Panc1 (cell line): Measurements from ENCODE around the gene GJB6. TPM values are rescaled to one million over a fixed set of nuclear protein-coding genes. Genes with fewer than 3 reads are reported as not detected.

Experiments used
- ATAC-seq: fragments of 200-7000 bp; cut with Tn5 transposase; 2 replicates; pipeline ENCODE4 v1.9.1; 2020; ENCODE audit warnings: mild to moderate bottlenecking, moderate library complexity
- BruUV-seq: library from RNA; stranded (reverse); fragments of 400-500 nt; replicated peaks from 2 replicates; lab custom pipeline; 2021; lab: Mats Ljungman, UMichigan
- CTCF ChIA-PET: fragments of 300-600 bp; sonication (Branson Sonifier 250); formaldehyde crosslinking; loops from one replicate; lab custom pipeline; 2022; ENCODE audit warnings: antibody characterized with exemption; lab: Charles Lee
- POLR2A ChIA-PET: fragments of 300-600 bp; sonication (Branson Sonifier 250); formaldehyde crosslinking; loops from one replicate; lab custom pipeline; 2022; ENCODE audit warnings: antibody characterized with exemption; lab: Charles Lee
- DNase-seq: peaks from one replicate; pipeline ENCODE4 v3.0.0-alpha.2; 2010; ENCODE audit warnings: low read depth, low spot score
- H3K27ac ChIP-seq: 2 replicates; pipeline ENCODE4 v1.5.1; 2011; ENCODE audit warnings: mild to moderate bottlenecking, low read length, inconsistent platforms
- H3K27me3 ChIP-seq: fragments of 200-500 bp; sonication (Bioruptor generic); 2 replicates; pipeline ENCODE4 v1.6.0; 2014; ENCODE audit warnings: low read length, inconsistent platforms; ENCODE audit not compliant: control insufficient read depth, insufficient read depth
- H3K36me3 ChIP-seq: fragments of 200-500 bp; sonication (Bioruptor generic); 2 replicates; pipeline ENCODE4 v1.5.1; 2014; ENCODE audit warnings: inconsistent platforms, mild to moderate bottlenecking, low read length, moderate library complexity; ENCODE audit not compliant: control insufficient read depth, insufficient read depth
- H3K4me1 ChIP-seq: 2 replicates; pipeline ENCODE4 v1.5.1; 2011; ENCODE audit warnings: inconsistent platforms, mild to moderate bottlenecking, low read length, moderate library complexity; ENCODE audit not compliant: control insufficient read depth, insufficient read depth
- H3K4me3 ChIP-seq, 2 experiments: 2 replicates each; pipeline ENCODE4 v1.5.1; 2011 to 2012; ENCODE audit warnings: low read depth in 2 of 2, low read length in 2 of 2, mild to moderate bottlenecking in 2 of 2, inconsistent platforms in 1 of 2, moderate library complexity in 1 of 2
- H3K9me3 ChIP-seq: fragments of 200-500 bp; sonication (Bioruptor generic); 2 replicates; pipeline ENCODE4 v1.5.1; 2014; ENCODE audit warnings: low read depth, mild to moderate bottlenecking, inconsistent platforms, low read length, moderate library complexity; ENCODE audit not compliant: control insufficient read depth, insufficient read depth
- CTCF ChIP-seq: fragments of 450-650 bp; IDR thresholded peaks from 2 replicates; pipeline ENCODE4 v1.5.1; 2017; ENCODE audit warnings: mild to moderate bottlenecking
- POLR2AphosphoS5 ChIP-seq: IDR thresholded peaks from 2 replicates; pipeline ENCODE4 v1.6.1; 2012; ENCODE audit warnings: mild to moderate bottlenecking, low read depth, low read length, moderate library complexity
- REST ChIP-seq, 2 experiments: IDR thresholded peaks; 2 replicates each; pipeline ENCODE4 v1.6.1; 2011 to 2012; ENCODE audit warnings: low read depth in 2 of 2, control low read depth in 1 of 2, low read length in 1 of 2, mild to moderate bottlenecking in 1 of 2, moderate library complexity in 1 of 2; ENCODE audit not compliant: insufficient read depth in 1 of 2
- SIN3A ChIP-seq: IDR thresholded peaks from 2 replicates; pipeline ENCODE4 v1.6.1; 2012; ENCODE audit warnings: low read depth, mild to moderate bottlenecking, low read length, moderate library complexity, borderline replicate concordance; ENCODE audit not compliant: insufficient read depth
- TCF7L2 ChIP-seq: IDR thresholded peaks from 2 replicates; pipeline ENCODE4 v1.6.1; 2011; ENCODE audit warnings: mild to moderate bottlenecking, low read depth, low read length, inconsistent platforms
- in situ Hi-C: cut with HindIII; loops from 2 replicates; pipeline ENCODE4 v1.10.0; 2016; ENCODE audit warnings: low sequenced_read_pairs, low pct_unique_long_range_greater_than_20kb
- intact Hi-C: fragments of 100-400 bp; cut with micrococcal nuclease; formaldehyde crosslinking; loops from one replicate; pipeline ENCODE4 v1.10.0; 2022; ENCODE audit not compliant: unreplicated experiment
- total RNA-seq: library from RNA; stranded (reverse); gene quantifications from one replicate; pipeline ENCODE4 v1.2.1, GENCODE V29; 2021; ENCODE audit not compliant: unreplicated experiment

The GJB6 gene
- total RNA-seq, 1 experiment from 2014 or later, result 6.3 TPM

- Histone ChIP-seq H3K4me1 (no peaks in the 10 kb centered on the region), H3K27ac (no peak overlapping the region), H3K27me3 (peaks cover 3% of the 10 kb centered on the region), H3K9me3 (no peaks in the 10 kb centered on the region), H3K4me3 (no peak overlapping the region), H3K36me3 (no peaks in the 10 kb centered on the region)
- ChIA-PET CTCF (no interaction called here), POLR2A (no interaction called here)
- BruUV-seq, result no TSS peak
- DNase-seq (no peak), ATAC-seq (no peak)
- intact Hi-C loops, result no loop called here
- TF ChIP-seq TCF7L2 (no peak), POLR2AphosphoS5 (no peak), SIN3A (no peak), REST (IDR thresholded peaks at IDR 0.05; ENCODE audit: insufficient read depth in 1 of 2, low read depth in 2 of 2, low read length in 1 of 2) (no peak), CTCF (no peak)
- in situ Hi-C loops, result no loop called here
These were observed 4.4 kb downstream of the GJB6 start for GRCh38 chr13:20227730-20228129.

GRCh38 chr13:20227288-20227687 lies 4.8 kb downstream of the GJB6 start:
- Histone ChIP-seq H3K36me3 (no peaks in the 10 kb centered on the region), H3K9me3 (no peaks in the 10 kb centered on the region), H3K27ac (no peak overlapping the region), H3K4me3 (no peak overlapping the region), H3K4me1 (no peaks in the 10 kb centered on the region), H3K27me3 (peaks cover 3% of the 10 kb centered on the region)
- ChIA-PET CTCF (interaction anchor here (0.6 kb wide), 1 partner anchor 11 kb away, joined by 3 read pairs; no protein-coding TSS in a partner anchor), POLR2A (no interaction called here)
- TF ChIP-seq POLR2AphosphoS5 (no peak), TCF7L2 (no peak), SIN3A (no peak), REST (IDR thresholded peaks at IDR 0.05; ENCODE audit: insufficient read depth in 1 of 2, low read depth in 2 of 2, low read length in 1 of 2) (no peak), CTCF (no peak)
- in situ Hi-C loops (no loop called here), intact Hi-C loops (no loop called here)
- BruUV-seq, result no TSS peak
- ATAC-seq (no peak), DNase-seq (no peak)
